Measurements from ENCODE around the gene PTPN1. TPM values are rescaled to one million over a fixed set of nuclear protein-coding genes. Genes with fewer than 3 reads are reported as not detected.

Gene PTPN1
- total and polyA plus RNA-seq, 2 experiments from 2014 or later = 16.9 to 26.4 TPM

GRCh38 chr20:50515471-50516106 is 5.4 kb downstream of the PTPN1 start:
- H4K20me1 ChIP-seq (replicated peaks; ENCODE audit: insufficient read depth) = peaks cover 38% of the 10 kb centered on the region
- H2AFZ ChIP-seq = no peak overlapping the region
- no peak overlapping the region for H3K27ac Mint-ChIP-seq
- DNase-seq (ENCODE audit: low spot score) (no peak), ATAC-seq (no peak)
- H3K4me3 Mint-ChIP-seq = no peak overlapping the region
- no peaks in the 10 kb centered on the region for H3K36me3 Mint-ChIP-seq (ENCODE audit: low read depth)
- peaks cover 100% of the 10 kb centered on the region for H3K79me2 ChIP-seq (replicated peaks; ENCODE audit: insufficient read depth)
- no peaks in the 10 kb centered on the region for H3K9me2 ChIP-seq (ENCODE audit: insufficient read depth)
- H3K4me1 ChIP-seq (ENCODE audit: insufficient read depth) = peaks cover 13% of the 10 kb centered on the region
- H3K4me1 Mint-ChIP-seq = peaks cover 16% of the 10 kb centered on the region
- H3K36me3 ChIP-seq (ENCODE audit: insufficient read depth) = no peaks in the 10 kb centered on the region
- peaks cover 2% of the 10 kb centered on the region for H3K27me3 Mint-ChIP-seq (ENCODE audit: insufficient read depth, low read depth, poor library complexity)
- H3K4me2 ChIP-seq = no peak overlapping the region
- H3F3A ChIP-seq (replicated peaks; ENCODE audit: low read depth) = no peaks in the 10 kb centered on the region
- H3K9me3 Mint-ChIP-seq = no peaks in the 10 kb centered on the region
- no peak overlapping the region for H3K27ac ChIP-seq (ENCODE audit: low read depth)
- H3K4me3 ChIP-seq = no peak overlapping the region
- H3K27me3 ChIP-seq (ENCODE audit: insufficient read depth) = no peaks in the 10 kb centered on the region
- TF ChIP-seq CTCF (conservative IDR thresholded peaks at IDR 0.05; ENCODE audit: low read depth in 2 of 2) (no peak), ZNF462 (CRISPR knock-in tag; IDR thresholded peaks at IDR 0.05) (no peak)

Data from GM23338 (cell line).